HG03066 (cell line): Measurements from ENCODE around the gene F11R.
"Not testable (repeated sequence)": the region's sequence is repeated elsewhere in the genome, so short reads cannot be mapped to it uniquely, and the experiment has no call there.

Experiments used
- ATAC-seq: cut with Tn5 transposase; IDR thresholded peaks from one replicate; pipeline ENCODE4 v1.9.1; 2021; ENCODE audit warnings: low read depth; ENCODE audit not compliant: unreplicated experiment

Gene F11R

GRCh38 chr1:161044908-161045735, 24.2 kb upstream of the F11R start:
- ATAC-seq, result peak; percentile 45

- no peak for ATAC-seq
Measured at GRCh38 chr1:161044535-161044907, 23.6 kb upstream of the F11R start.

GRCh38 chr1:161039546-161039945, 18.6 kb upstream of the F11R start:
- ATAC-seq, result no peak

GRCh38 chr1:161039154-161039545, 18.2 kb upstream of the F11R start:
- ATAC-seq, result no peak

GRCh38 chr1:161038523-161039153, 17.7 kb upstream of the F11R start, which contains the start of gene TSTD1:
Gene TSTD1 (minus strand): TSS chr1:161038964. CDS start chr1:161038889, 75 bp downstream.
- peak; percentile 86 for ATAC-seq

- no peak for ATAC-seq
Measured at GRCh38 chr1:161037661-161038522, 16.9 kb upstream of the F11R start.

GRCh38 chr1:161033751-161034150, 12.8 kb upstream of the F11R start:
- ATAC-seq, result no peak

- no peak for ATAC-seq
Measured at GRCh38 chr1:161032409-161032808, 11.5 kb upstream of the F11R start.

- ATAC-seq, result no peak
Measured at GRCh38 chr1:161031874-161032273, 10.9 kb upstream of the F11R start.

GRCh38 chr1:161029466-161029865, 8.5 kb upstream of the F11R start:
- ATAC-seq, result not testable (repeated sequence)

- ATAC-seq, result not testable (repeated sequence)
Measured at GRCh38 chr1:161026954-161027353, 6.0 kb upstream of the F11R start.

GRCh38 chr1:161022432-161022831, 1.5 kb upstream of the F11R start:
- ATAC-seq, result not testable (repeated sequence)

GRCh38 chr1:161021970-161022353, 1.0 kb upstream of the F11R start:
- ATAC-seq, result no peak

- ATAC-seq, result peak; percentile 86
Measured at GRCh38 chr1:161021165-161021969, 415 bp upstream of the F11R start.

GRCh38 chr1:161019751-161020495, 1.0 kb downstream of the F11R start:
- ATAC-seq, result no peak

- not testable (repeated sequence) for ATAC-seq
Measured at GRCh38 chr1:161019111-161019660, 1.8 kb downstream of the F11R start.

- no peak for ATAC-seq
Measured at GRCh38 chr1:161018631-161018930, 2.4 kb downstream of the F11R start.

- ATAC-seq, result no peak
Measured at GRCh38 chr1:161017756-161018630, 3.0 kb downstream of the F11R start.
